Measurements from ENCODE around the gene DPYD. TPM values are rescaled to one million over a fixed set of nuclear protein-coding genes. Genes with fewer than 3 reads are reported as not detected.

The DPYD gene
- total RNA-seq, 1 donor, result 103 TPM

GRCh38 chr1:97145321-97145956 is 775.4 kb downstream of the DPYD start:
- H3K4me3 ChIP-seq (ENCODE audit: low read length), result no peak overlapping the region
- no peaks in the 10 kb centered on the region for H3K9me3 ChIP-seq (ENCODE audit: low read depth, low read length)
- H3K27me3 ChIP-seq (ENCODE audit: insufficient read depth, low read length), result no peaks in the 10 kb centered on the region
- H3K4me1 ChIP-seq (ENCODE audit: insufficient read depth, low read length), result no peaks in the 10 kb centered on the region

DNA sequence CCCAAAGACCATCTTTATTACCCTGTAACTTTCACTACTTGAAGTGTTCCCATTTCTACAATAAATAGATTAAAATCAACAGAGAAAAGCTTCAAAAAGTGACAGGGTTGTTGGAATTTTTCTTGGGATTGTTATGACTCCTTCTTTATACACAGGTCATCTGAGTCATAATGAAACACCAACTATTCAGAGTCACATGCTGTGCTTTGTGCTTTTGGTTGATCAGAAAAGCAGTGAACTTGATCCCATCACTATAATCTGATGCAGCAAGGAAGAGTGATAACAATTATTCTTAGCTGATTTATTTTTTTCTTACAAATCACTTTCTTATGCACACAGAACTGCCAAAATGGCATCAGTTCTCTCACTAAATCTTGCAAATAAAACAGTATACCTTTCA is 776.3 kb downstream of the DPYD start:
- Histone ChIP-seq H3K9me3 (ENCODE audit: low read depth, low read length) (no peaks in the 10 kb centered on the region), H3K4me1 (ENCODE audit: insufficient read depth, low read length) (no peaks in the 10 kb centered on the region), H3K4me3 (ENCODE audit: low read length) (no peak overlapping the region), H3K27me3 (ENCODE audit: insufficient read depth, low read length) (no peaks in the 10 kb centered on the region)

- H3K4me3 ChIP-seq (ENCODE audit: low read length), result no peak overlapping the region
Observed at GRCh38 chr1:97143236-97143882, 777.5 kb downstream of the DPYD start.

GRCh38 chr1:97140611-97141010 is 780.2 kb downstream of the DPYD start:
- H3K4me1 ChIP-seq (ENCODE audit: insufficient read depth, low read length), result no peaks in the 10 kb centered on the region
- H3K27me3 ChIP-seq (ENCODE audit: insufficient read depth, low read length), result no peaks in the 10 kb centered on the region
- no peaks in the 10 kb centered on the region for H3K9me3 ChIP-seq (ENCODE audit: low read depth, low read length)
- H3K4me3 ChIP-seq (ENCODE audit: low read length), result no peak overlapping the region

More at GRCh38 chr1:97143236-97143882, 777.5 kb downstream of the DPYD start:
- H3K9me3 ChIP-seq (ENCODE audit: low read depth, low read length), result no peaks in the 10 kb centered on the region
- H3K4me1 ChIP-seq (ENCODE audit: insufficient read depth, low read length), result no peaks in the 10 kb centered on the region
- H3K27me3 ChIP-seq (ENCODE audit: insufficient read depth, low read length), result no peaks in the 10 kb centered on the region

DNA sequence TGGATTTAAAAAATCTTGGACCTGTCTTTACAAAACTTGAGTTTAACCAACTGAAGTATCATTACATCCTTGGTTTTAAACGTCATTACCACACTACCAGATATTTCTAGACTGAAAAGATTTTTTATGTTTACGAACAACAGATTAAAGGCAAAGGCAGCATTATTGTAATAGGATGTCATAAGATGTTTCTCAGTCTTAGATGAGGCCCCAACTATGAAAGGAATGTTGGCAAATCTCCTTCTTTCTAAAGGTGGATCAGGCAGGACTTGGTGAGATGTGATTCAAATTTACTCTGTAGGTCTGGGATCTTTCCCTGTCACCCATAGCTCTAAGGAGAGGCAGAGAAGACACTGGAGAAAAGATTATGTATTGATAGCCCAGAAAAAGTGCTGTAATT is 781.3 kb downstream of the DPYD start:
- Histone ChIP-seq H3K4me3 (ENCODE audit: low read length) (no peak overlapping the region), H3K27me3 (ENCODE audit: insufficient read depth, low read length) (no peaks in the 10 kb centered on the region), H3K4me1 (ENCODE audit: insufficient read depth, low read length) (no peaks in the 10 kb centered on the region), H3K9me3 (ENCODE audit: low read depth, low read length) (no peaks in the 10 kb centered on the region)

- Histone ChIP-seq H3K9me3 (ENCODE audit: low read depth, low read length) (no peaks in the 10 kb centered on the region), H3K27me3 (ENCODE audit: insufficient read depth, low read length) (no peaks in the 10 kb centered on the region), H3K4me3 (ENCODE audit: low read length) (no peak overlapping the region)
Observed at GRCh38 chr1:97138515-97139032, 782.3 kb downstream of the DPYD start.

GRCh38 chr1:97137862-97138514 is 782.8 kb downstream of the DPYD start:
- no peaks in the 10 kb centered on the region for H3K4me1 ChIP-seq (ENCODE audit: insufficient read depth, low read length)
- no peaks in the 10 kb centered on the region for H3K9me3 ChIP-seq (ENCODE audit: low read depth, low read length)
- no peaks in the 10 kb centered on the region for H3K27me3 ChIP-seq (ENCODE audit: insufficient read depth, low read length)
- no peak overlapping the region for H3K4me3 ChIP-seq (ENCODE audit: low read length)

More at GRCh38 chr1:97138515-97139032, 782.3 kb downstream of the DPYD start:
- no peaks in the 10 kb centered on the region for H3K4me1 ChIP-seq (ENCODE audit: insufficient read depth, low read length)

GRCh38 chr1:97136996-97137395 is 783.8 kb downstream of the DPYD start:
- H3K4me3 ChIP-seq (ENCODE audit: low read length), result no peak overlapping the region
- no peaks in the 10 kb centered on the region for H3K9me3 ChIP-seq (ENCODE audit: low read depth, low read length)
- no peaks in the 10 kb centered on the region for H3K4me1 ChIP-seq (ENCODE audit: insufficient read depth, low read length)
- no peaks in the 10 kb centered on the region for H3K27me3 ChIP-seq (ENCODE audit: insufficient read depth, low read length)

DNA sequence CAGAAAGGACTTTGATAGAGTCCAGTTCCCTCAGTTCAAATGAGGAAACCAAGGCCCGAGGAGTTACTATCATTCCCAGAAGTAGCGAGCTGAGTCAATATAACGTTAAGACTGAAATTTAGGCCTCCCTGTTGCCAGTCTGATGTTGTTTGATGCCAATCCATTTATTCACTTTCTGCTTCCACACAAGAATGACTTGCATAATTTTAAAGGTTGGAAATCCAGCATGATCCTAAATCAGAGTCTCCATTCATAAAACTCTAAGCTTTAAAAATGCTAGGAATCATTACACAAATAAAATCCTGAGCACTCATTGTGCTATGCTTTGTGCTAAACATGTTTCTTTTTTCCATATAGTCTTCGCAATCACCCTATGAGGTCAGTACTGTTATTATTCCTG is 784.9 kb downstream of the DPYD start:
- Histone ChIP-seq H3K9me3 (ENCODE audit: low read depth, low read length) (no peaks in the 10 kb centered on the region), H3K27me3 (ENCODE audit: insufficient read depth, low read length) (no peaks in the 10 kb centered on the region), H3K4me3 (ENCODE audit: low read length) (no peak overlapping the region), H3K4me1 (ENCODE audit: insufficient read depth, low read length) (no peaks in the 10 kb centered on the region)

DNA sequence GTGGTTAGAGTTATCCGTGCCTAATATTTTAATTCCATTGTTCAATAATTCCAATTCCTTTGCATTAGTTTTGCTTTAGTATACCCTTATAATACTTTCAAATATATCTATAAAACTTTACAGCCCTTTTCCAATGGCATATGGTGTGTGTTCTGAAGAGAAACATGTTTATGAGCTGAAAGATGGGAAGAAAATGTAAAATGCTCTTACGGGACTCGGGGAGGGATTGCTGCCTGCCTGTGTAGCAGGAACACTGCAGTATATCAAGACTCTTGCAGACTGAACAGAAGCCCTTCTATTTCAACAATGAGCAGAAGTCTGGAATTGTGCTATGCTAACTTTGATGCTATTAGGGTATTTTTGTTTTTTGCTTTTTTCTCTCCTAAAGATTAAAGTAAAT is 792.4 kb downstream of the DPYD start:
- Histone ChIP-seq H3K27me3 (ENCODE audit: insufficient read depth, low read length) (no peaks in the 10 kb centered on the region), H3K4me3 (ENCODE audit: low read length) (no peak overlapping the region), H3K4me1 (ENCODE audit: insufficient read depth, low read length) (no peaks in the 10 kb centered on the region), H3K9me3 (ENCODE audit: low read depth, low read length) (no peaks in the 10 kb centered on the region)

DNA sequence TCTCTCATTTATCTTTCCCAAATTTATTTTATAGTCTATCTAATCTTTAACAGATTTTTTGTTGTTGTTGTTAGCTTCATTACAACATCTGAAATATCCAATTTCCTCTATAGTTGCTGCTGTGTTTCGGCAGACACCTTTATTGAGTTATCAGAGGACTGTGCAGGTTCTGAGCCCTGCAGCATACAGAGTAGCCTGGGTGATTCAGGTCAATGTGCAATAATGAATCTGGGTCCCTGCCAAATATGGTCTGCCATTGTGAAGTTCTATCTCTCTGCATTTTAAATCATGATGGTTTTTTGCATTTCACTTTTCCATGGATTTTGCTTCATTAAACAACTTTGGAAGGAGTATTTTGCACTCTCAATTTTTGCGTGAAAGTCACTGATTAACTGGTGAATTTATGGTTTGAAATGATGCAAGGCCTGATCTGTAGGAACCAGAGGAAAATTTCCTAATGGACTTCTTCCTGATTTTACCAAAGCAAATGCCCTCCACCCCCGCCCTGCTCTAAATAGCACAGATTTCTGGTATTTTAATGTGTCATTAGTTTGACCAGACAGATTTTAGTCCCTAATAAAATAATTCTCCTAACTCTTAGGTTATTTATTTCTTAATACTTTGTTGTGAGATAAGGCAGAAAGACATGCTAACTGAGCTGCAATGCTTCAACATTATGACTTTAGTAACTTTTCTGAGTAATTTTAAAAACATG is 797.0 kb downstream of the DPYD start:
- Histone ChIP-seq H3K4me3 (ENCODE audit: low read length) (no peak overlapping the region), H3K4me1 (ENCODE audit: insufficient read depth, low read length) (no peaks in the 10 kb centered on the region), H3K27me3 (ENCODE audit: insufficient read depth, low read length) (no peaks in the 10 kb centered on the region), H3K9me3 (ENCODE audit: low read depth, low read length) (no peaks in the 10 kb centered on the region)

DNA sequence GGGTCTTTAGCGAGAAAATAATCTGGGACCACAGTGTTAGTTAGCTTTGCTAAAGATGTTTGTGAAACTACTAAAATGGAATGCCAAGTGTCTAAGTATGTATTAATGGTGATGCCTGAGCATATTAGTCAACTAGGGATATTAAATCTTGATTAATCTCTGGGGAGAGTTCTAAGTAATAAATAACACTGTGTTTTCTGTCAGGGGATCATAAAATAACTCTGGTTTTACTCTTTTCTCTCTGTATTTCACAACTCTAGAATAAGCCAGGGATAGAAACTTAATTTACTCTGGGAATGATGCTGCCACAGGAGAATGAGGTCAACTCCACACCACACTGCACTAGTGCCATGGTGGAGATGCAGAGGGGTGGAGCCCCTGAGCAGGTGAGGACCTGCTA is 800.0 kb downstream of the DPYD start:
- H3K4me1 ChIP-seq (ENCODE audit: insufficient read depth, low read length), result no peaks in the 10 kb centered on the region
- H3K27me3 ChIP-seq (ENCODE audit: insufficient read depth, low read length), result no peaks in the 10 kb centered on the region
- no peaks in the 10 kb centered on the region for H3K9me3 ChIP-seq (ENCODE audit: low read depth, low read length)
- H3K4me3 ChIP-seq (ENCODE audit: low read length), result no peak overlapping the region

GRCh38 chr1:97119260-97120158 is 801.3 kb downstream of the DPYD start:
- Histone ChIP-seq H3K9me3 (ENCODE audit: low read depth, low read length) (no peaks in the 10 kb centered on the region), H3K27me3 (ENCODE audit: insufficient read depth, low read length) (no peaks in the 10 kb centered on the region), H3K4me3 (ENCODE audit: low read length) (no peak overlapping the region), H3K4me1 (ENCODE audit: insufficient read depth, low read length) (no peaks in the 10 kb centered on the region)

- Histone ChIP-seq H3K4me3 (ENCODE audit: low read length) (no peak overlapping the region), H3K27me3 (ENCODE audit: insufficient read depth, low read length) (no peaks in the 10 kb centered on the region), H3K4me1 (ENCODE audit: insufficient read depth, low read length) (no peaks in the 10 kb centered on the region), H3K9me3 (ENCODE audit: low read depth, low read length) (no peaks in the 10 kb centered on the region)
Observed at GRCh38 chr1:97114842-97115241, 806.0 kb downstream of the DPYD start.

All from mononuclear cell (primary cell).